ENCODE measurements around the gene RAB36.

RAB36 gene

GRCh38 chr22:23181721-23182308 lies 36.5 kb downstream of the RAB36 start:
- H3K4me3 ChIP-seq (ENCODE audit: low read length): peak overlapping the region; percentile 76
- TF ChIP-seq CTCF (conservative IDR thresholded peaks at IDR 0.05; ENCODE audit: low read length): no peak
- no peak for DNase-seq (ENCODE audit: low read depth)

- DNase-seq (ENCODE audit: low read depth): no peak
- peak overlapping the region; percentile 76 for H3K4me3 ChIP-seq (ENCODE audit: low read length)
- no peak for TF ChIP-seq CTCF (conservative IDR thresholded peaks at IDR 0.05; ENCODE audit: low read length)
Measured at GRCh38 chr22:23182309-23183060, 37.2 kb downstream of the RAB36 start.

- peak overlapping the region; percentile 76 for H3K4me3 ChIP-seq (ENCODE audit: low read length)
- DNase-seq (ENCODE audit: low read depth): peak; percentile 66
- no peak for TF ChIP-seq CTCF (conservative IDR thresholded peaks at IDR 0.05; ENCODE audit: low read length)
Measured at GRCh38 chr22:23183061-23183698, 37.9 kb downstream of the RAB36 start.

- no peak for DNase-seq (ENCODE audit: low read depth)
- no peak for TF ChIP-seq CTCF (conservative IDR thresholded peaks at IDR 0.05; ENCODE audit: low read length)
- H3K4me3 ChIP-seq (ENCODE audit: low read length): no peak overlapping the region
Measured at GRCh38 chr22:23184100-23184763, 39.0 kb downstream of the RAB36 start.

- no peak for DNase-seq (ENCODE audit: low read depth)
- no peak overlapping the region for H3K4me3 ChIP-seq (ENCODE audit: low read length)
- no peak for TF ChIP-seq CTCF (conservative IDR thresholded peaks at IDR 0.05; ENCODE audit: low read length)
Measured at GRCh38 chr22:23184764-23185113, 39.5 kb downstream of the RAB36 start.

GRCh38 chr22:23187211-23187610 lies 41.9 kb downstream of the RAB36 start:
- DNase-seq (ENCODE audit: low read depth): no peak
- no peak overlapping the region for H3K4me3 ChIP-seq (ENCODE audit: low read length)
- TF ChIP-seq CTCF (conservative IDR thresholded peaks at IDR 0.05; ENCODE audit: low read length): no peak
